ENCODE data around the gene SREBF2.

SREBF2 gene

GRCh38 chr22:41902016-41902415 lies 69.1 kb downstream of the SREBF2 start:
- intact Hi-C loops (cut with DNase I) = no loop called here
- DNase-seq = no peak

- DNase-seq = no peak
- intact Hi-C loops (cut with DNase I) = no loop called here
These were observed 70.1 kb downstream of the SREBF2 start for GRCh38 chr22:41902932-41903421.

- intact Hi-C loops (cut with DNase I) = no loop called here
- DNase-seq = no peak
These were observed 71.8 kb downstream of the SREBF2 start for GRCh38 chr22:41904450-41905410.

GRCh38 chr22:41905411-41906202 lies 72.7 kb downstream of the SREBF2 start:
- intact Hi-C loops (cut with DNase I) = no loop called here
- no peak for DNase-seq

GRCh38 chr22:41906822-41907221 lies 73.9 kb downstream of the SREBF2 start:
- intact Hi-C loops (cut with DNase I) = no loop called here
- DNase-seq = no peak

- DNase-seq = no peak
- intact Hi-C loops (cut with DNase I) = no loop called here
These were observed 74.8 kb downstream of the SREBF2 start for GRCh38 chr22:41907436-41908401.

GRCh38 chr22:41908411-41909309 lies 75.8 kb downstream of the SREBF2 start:
- intact Hi-C loops (cut with DNase I) = no loop called here
- peak in 2 of 42 donors; percentile 36 to 54 for DNase-seq

- DNase-seq = peak in 12 of 42 donors; percentile 11 to 64 (median 29)
These were observed 76.6 kb downstream of the SREBF2 start for GRCh38 chr22:41909310-41910049.

GRCh38 chr22:41910050-41911000 lies 77.4 kb downstream of the SREBF2 start:
- DNase-seq = peak in 41 of 42 donors; percentile 29 to 86 (median 67)
- intact Hi-C loops (cut with DNase I) = no loop called here

More at GRCh38 chr22:41909310-41910049, 76.6 kb downstream of the SREBF2 start:
- intact Hi-C loops (cut with DNase I) = no loop called here

GRCh38 chr22:41911001-41911611 lies 78.2 kb downstream of the SREBF2 start:
- no peak for DNase-seq
- intact Hi-C loops (cut with DNase I) = no loop called here

- intact Hi-C loops (cut with DNase I) = no loop called here
- no peak for DNase-seq
These were observed 79.6 kb downstream of the SREBF2 start for GRCh38 chr22:41912338-41913039.

GRCh38 chr22:41913040-41913719 lies 80.3 kb downstream of the SREBF2 start:
- intact Hi-C loops (cut with DNase I) = no loop called here
- DNase-seq = no peak

- no peak for DNase-seq
- intact Hi-C loops (cut with DNase I) = no loop called here
These were observed 81.1 kb downstream of the SREBF2 start for GRCh38 chr22:41913842-41914534.

- intact Hi-C loops (cut with DNase I) = no loop called here
- no peak for DNase-seq
These were observed 81.7 kb downstream of the SREBF2 start for GRCh38 chr22:41914611-41915034.

All from head of caudate nucleus (tissue), 42 donors.